Ishikawa (cell line): Measurements from ENCODE around the gene DONSON.

ENCODE experiments used
- CEBPB ChIP-seq: IDR thresholded peaks from 2 replicates; pipeline ENCODE4 v1.6.1; 2012
- CREB1 ChIP-seq: IDR thresholded peaks from 2 replicates; pipeline ENCODE4 v1.6.1; 2012; ENCODE audit warnings: low read depth
- EGR1 ChIP-seq: IDR thresholded peaks from 2 replicates; pipeline ENCODE4 v1.6.1; 2012
- EP300 ChIP-seq: IDR thresholded peaks from 2 replicates; pipeline ENCODE4 v1.6.1; 2012; ENCODE audit warnings: borderline replicate concordance
- FOXM1 ChIP-seq: IDR thresholded peaks from 2 replicates; pipeline ENCODE4 v1.6.1; 2012; ENCODE audit warnings: low read depth, borderline replicate concordance
- MAX ChIP-seq: IDR thresholded peaks from 2 replicates; pipeline ENCODE4 v1.6.1; 2012
- NFIC ChIP-seq: IDR thresholded peaks from 2 replicates; pipeline ENCODE4 v1.6.1; 2012
- RAD21 ChIP-seq: IDR thresholded peaks from 2 replicates; pipeline ENCODE4 v1.6.1; 2012; ENCODE audit warnings: low read depth
- REST ChIP-seq: IDR thresholded peaks from 2 replicates; pipeline ENCODE4 v1.6.1; 2012; ENCODE audit warnings: low read depth, mild to moderate bottlenecking
- TCF12 ChIP-seq: IDR thresholded peaks from 2 replicates; pipeline ENCODE4 v1.6.1; 2012; ENCODE audit warnings: low read depth
- YY1 ChIP-seq: IDR thresholded peaks from 2 replicates; pipeline ENCODE4 v1.6.1; 2012; ENCODE audit warnings: low read depth
- ZBTB7A ChIP-seq: IDR thresholded peaks from 2 replicates; pipeline ENCODE4 v1.6.1; 2012; ENCODE audit warnings: low read depth

DONSON gene

GRCh38 chr21:33541105-33541711 is 47.3 kb downstream of the DONSON start:
- TF ChIP-seq RAD21 (no peak), EGR1 (no peak)

- no peak for TF ChIP-seq MAX
- no peak for TF ChIP-seq FOXM1
- no peak for TF ChIP-seq CEBPB
- no peak for TF ChIP-seq ZBTB7A
- no peak for TF ChIP-seq EP300
Observed at GRCh38 chr21:33540711-33541104, 47.8 kb downstream of the DONSON start.

GRCh38 chr21:33539616-33540015 is 48.9 kb downstream of the DONSON start:
- TF ChIP-seq EGR1 (no peak), TCF12 (no peak)

GRCh38 chr21:33537212-33537611 is 51.3 kb downstream of the DONSON start:
- TF ChIP-seq CREB1 (no peak), YY1 (no peak), RAD21 (no peak), EGR1 (no peak), REST (no peak), ZBTB7A (no peak), EP300 (no peak), FOXM1 (no peak), TCF12 (no peak), NFIC (no peak), CEBPB (no peak)

- no peak for TF ChIP-seq CREB1
- TF ChIP-seq CEBPB: no peak
- no peak for TF ChIP-seq RAD21
- no peak for TF ChIP-seq NFIC
Observed at GRCh38 chr21:33531007-33531406, 57.5 kb downstream of the DONSON start.
